ENCODE data around the gene TPH1. TPM values are rescaled to one million over a fixed set of nuclear protein-coding genes. Genes with fewer than 3 reads are reported as not detected.

Gene TPH1
- 0.89 TPM for total RNA-seq

- intact Hi-C loops (cut with DNase I), result no loop called here
- no peak for ATAC-seq
- no peak for DNase-seq (ENCODE audit: low spot score)
These were observed at the start of gene TPH1 for GRCh38 chr11:18046116-18046777. Gene TPH1, minus strand, starts transcription at chr11:18046269. Its CDS starts 5,507 bp downstream, at chr11:18040762.

DNA sequence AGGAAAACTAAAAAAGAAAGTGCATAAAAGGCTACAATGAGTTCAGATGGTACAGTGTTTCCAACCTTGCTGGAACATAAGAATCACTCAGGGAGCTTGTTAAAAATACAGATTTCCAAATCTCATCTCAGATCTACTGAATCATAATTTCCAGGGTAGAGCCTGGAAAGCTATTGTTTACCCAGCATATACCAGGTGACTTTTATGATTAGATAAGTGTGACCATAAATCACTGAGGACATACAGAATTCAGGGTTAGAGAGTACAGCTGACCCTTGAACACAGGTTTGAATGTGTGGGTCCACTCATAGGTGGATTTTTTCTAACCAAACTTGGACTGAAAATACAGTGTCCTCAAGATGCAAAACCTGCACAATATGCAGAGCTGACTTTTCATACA, 47.9 kb upstream of the TPH1 start:
- DNase-seq (ENCODE audit: low spot score) (no peak), ATAC-seq (no peak)
- intact Hi-C loops (cut with DNase I), result no loop called here

DNA sequence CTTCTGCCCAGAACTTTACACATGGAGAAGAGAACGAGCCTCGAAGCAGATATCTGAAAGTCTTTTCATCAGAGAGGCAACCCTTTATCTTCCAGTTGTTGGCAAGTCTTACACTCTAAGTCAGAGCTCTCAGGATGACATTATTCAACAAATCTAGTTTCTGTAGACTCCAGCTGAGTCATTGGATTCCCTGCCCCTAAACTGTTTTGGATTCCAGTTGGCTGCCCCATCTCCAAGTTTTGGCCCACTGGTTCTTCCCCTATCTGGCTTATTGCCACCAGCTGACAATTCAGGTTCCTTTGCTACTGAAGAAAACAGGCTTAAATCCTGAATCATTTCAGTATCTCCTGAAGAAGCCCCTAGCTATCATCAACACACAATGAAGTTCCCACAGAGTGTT, 45.7 kb upstream of the TPH1 start:
- DNase-seq (ENCODE audit: low spot score) (no peak), ATAC-seq (no peak)
- intact Hi-C loops (cut with DNase I), result no loop called here

GRCh38 chr11:18088966-18089365, 42.9 kb upstream of the TPH1 start:
- no peak for DNase-seq (ENCODE audit: low spot score)
- intact Hi-C loops (cut with DNase I), result no loop called here
- ATAC-seq, result no peak

DNA sequence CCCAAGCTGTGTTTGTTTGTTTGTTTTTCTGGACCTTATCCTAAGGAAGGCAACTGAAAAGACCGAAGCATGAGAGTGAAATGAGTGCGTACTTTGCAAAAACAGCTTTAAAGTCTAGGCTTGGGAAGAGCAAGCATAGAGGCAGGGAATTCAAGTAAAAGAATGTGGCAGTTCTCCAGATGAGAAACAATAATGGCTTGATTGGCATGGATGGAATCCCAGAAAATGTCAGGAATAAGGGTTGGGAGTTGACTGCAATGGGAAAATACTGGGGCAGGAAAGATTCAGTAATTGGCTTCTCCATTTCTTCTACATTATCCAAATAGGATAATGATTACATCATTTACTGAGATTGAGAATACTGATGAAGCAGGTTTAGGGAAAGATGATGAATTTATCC, 42.3 kb upstream of the TPH1 start:
- intact Hi-C loops (cut with DNase I), result no loop called here
- DNase-seq (ENCODE audit: low spot score) (no peak), ATAC-seq (no peak)

DNA sequence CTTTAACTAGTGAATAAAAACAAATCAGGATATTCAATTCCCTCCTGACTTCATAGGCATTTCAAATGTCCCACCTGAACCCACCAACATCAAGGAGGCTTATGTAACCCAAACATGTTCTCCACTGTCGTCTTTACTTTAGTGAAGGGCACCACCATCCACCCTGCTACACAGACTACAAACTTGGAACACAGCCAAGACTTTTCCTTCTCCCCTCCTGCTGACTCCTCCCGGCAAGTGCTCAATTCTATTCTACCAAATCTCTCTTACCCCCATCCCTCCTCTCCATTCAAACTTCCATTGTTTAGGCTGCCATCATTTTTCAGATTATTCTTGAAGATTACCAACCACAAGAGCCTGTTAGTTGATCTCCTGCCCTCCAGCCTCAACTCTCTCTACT, 35.5 kb upstream of the TPH1 start:
- DNase-seq (ENCODE audit: low spot score) (no peak), ATAC-seq (no peak)
- intact Hi-C loops (cut with DNase I), result no loop called here

- DNase-seq (ENCODE audit: low spot score) (no peak), ATAC-seq (no peak)
- intact Hi-C loops (cut with DNase I), result no loop called here
These were observed 34.4 kb upstream of the TPH1 start for GRCh38 chr11:18080451-18080850.

DNA sequence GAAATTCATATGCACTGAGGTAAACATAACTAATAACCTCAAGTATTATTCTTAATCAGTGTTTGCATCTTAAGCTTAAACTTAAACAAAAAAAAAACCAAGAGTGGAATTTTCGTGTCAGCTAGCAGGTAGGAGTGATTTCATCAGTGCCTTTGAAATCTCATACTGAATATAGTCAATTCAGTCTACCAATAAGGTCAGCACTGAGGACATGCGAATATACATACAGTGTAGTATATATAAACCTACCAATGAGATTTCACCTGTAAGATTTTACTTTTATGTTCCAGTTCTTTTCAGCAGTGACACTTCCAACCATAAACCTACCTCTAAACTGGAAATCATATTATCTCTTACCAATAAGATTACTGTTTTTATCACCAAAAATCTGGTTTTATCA, 32.8 kb upstream of the TPH1 start:
- ATAC-seq (no peak), DNase-seq (ENCODE audit: low spot score) (no peak)
- intact Hi-C loops (cut with DNase I), result no loop called here

DNA sequence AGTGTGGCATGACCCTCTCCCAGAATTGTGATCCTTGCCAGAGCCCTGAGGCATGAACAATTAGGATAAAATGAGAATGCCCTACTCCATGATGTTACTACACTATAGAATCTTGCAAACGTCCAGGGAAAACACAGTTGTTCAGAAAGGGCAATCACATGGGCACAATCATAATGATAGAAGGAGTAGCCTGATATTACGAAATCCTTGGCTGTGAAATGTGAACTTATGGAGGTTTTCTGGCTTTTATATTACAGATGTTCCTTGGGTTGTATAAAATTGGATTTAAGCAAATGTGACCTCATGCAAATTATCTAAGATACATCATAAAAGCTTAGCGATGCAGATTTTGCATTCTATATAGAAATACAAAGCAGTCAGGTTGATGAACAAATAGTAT, 29.4 kb upstream of the TPH1 start:
- DNase-seq (ENCODE audit: low spot score), result no peak
- intact Hi-C loops (cut with DNase I), result no loop called here
- no peak for ATAC-seq

DNA sequence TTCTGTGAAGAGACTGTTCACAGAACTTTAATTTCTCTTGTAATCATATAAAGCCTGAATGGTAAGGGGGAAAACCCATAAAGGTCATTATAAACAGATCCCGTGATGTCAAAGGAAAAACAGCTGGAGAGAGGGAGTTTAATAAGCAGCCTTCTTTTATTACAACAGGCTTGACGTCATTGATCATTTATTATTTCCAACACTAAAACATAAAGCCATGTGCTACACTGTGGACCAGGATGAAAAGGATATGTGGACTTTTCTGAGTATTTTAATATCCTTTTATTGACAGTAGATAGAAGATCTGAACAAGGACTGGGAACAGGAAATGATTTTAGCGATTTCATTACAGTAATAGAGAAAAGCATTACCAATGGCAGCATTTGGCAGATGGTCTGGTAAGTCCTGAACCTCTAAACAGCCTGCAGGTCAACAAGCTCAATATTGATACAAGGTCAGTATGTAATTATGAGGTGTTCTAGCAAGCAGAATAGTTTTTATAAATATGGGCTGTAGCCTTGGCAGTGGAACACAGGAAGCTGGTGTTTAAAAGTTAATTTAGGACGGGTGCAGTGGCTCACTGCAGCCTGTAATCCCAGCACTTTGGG, 25.1 kb upstream of the TPH1 start:
- ATAC-seq (no peak), DNase-seq (ENCODE audit: low spot score) (no peak)
- intact Hi-C loops (cut with DNase I), result no loop called here

DNA sequence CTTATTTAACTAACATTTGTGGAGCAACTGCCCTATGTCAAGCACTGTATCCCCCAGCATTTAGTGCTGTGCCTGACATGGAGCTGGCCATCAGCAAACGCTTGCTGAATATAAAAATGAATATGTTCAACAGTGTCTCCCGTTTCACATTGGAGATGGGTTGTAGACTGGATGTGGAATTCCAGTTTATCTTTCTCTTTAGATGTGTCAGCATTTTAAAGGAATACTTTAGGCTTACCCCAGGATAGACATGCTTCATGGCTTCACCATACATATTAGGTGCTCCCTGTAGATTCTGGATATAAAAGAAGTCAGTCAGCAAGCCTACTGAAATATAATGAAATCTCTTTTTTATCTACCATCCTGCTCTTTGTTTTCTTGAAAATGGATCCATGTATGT, 21.3 kb upstream of the TPH1 start:
- no peak for DNase-seq (ENCODE audit: low spot score)
- ATAC-seq, result no peak
- intact Hi-C loops (cut with DNase I), result no loop called here

DNA sequence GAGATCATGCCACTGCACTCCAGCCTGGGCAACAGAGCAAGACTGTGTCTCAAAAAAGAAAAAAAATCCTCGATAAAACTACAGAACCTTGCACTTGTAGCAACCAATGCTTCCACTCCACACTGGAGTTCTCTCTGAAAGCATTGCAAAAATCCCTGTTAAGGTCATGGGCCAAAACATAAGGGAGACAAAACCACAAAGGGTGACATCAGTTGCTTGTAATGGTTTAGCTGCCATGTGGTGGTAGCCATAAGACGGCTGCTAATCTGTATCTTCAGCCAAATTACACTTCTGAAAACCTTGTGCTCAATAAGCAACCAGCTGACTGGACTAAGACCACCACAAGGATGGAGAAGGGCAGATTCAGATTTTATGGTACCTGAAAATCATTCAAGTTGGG, 20.6 kb upstream of the TPH1 start:
- ATAC-seq, result no peak
- intact Hi-C loops (cut with DNase I), result no loop called here

DNA sequence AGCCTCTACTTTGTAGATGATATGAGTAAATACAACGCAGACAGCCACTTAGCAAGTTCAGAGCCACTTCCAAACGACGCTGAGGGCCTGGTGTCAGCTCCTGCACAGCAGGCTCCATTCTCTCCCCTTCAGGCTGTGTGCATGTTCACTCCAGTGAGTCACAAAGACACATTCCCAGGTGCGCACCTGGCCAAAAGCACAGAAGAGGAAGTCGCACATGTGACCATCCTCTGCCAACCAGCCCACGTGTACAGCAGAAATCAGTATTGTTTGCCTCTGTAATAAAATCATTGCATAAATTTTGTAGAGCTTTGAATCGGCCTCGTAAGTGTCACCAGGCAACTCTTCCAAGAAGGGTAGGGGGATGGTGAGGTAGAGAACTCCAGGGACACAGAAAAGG, 19.5 kb upstream of the TPH1 start:
- DNase-seq (ENCODE audit: low spot score) (no peak), ATAC-seq (no peak)
- intact Hi-C loops (cut with DNase I), result no loop called here

More for the DNA sequence above, 20.6 kb upstream of the TPH1 start:
- no peak for DNase-seq (ENCODE audit: low spot score)

- intact Hi-C loops (cut with DNase I), result no loop called here
- no peak for DNase-seq (ENCODE audit: low spot score)
- ATAC-seq, result no peak
These were observed 18.5 kb upstream of the TPH1 start for GRCh38 chr11:18064450-18065054.

DNA sequence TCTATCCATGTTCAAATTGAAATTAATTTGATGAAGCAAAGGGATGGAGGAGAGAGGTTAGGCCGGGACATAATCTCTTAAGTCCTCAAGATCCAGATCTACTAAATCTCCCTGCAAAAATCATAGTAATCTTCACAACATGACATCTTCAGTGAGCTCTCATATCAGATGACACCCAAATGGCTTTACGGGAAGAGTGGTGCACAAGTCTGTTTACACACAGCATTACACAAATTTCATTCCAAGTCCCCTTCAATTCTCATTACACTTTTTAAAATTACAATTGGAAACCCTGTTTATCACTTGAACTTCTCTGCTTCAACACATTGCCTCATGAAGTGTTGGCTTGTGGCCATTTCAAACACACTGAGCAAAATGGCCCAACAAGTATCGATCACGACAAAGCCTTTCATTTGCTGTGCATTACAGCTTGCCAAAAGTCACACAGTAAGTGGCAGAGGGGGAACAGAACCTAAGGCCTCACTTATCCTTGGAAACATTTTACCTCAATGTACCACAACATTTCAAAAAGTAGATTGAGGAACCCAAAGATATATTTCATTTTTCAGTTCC, 17.9 kb upstream of the TPH1 start:
- no peak for ATAC-seq
- intact Hi-C loops (cut with DNase I), result no loop called here
- DNase-seq (ENCODE audit: low spot score), result no peak

GRCh38 chr11:18063125-18063524, 17.1 kb upstream of the TPH1 start:
- no peak for ATAC-seq
- intact Hi-C loops (cut with DNase I), result no loop called here

DNA sequence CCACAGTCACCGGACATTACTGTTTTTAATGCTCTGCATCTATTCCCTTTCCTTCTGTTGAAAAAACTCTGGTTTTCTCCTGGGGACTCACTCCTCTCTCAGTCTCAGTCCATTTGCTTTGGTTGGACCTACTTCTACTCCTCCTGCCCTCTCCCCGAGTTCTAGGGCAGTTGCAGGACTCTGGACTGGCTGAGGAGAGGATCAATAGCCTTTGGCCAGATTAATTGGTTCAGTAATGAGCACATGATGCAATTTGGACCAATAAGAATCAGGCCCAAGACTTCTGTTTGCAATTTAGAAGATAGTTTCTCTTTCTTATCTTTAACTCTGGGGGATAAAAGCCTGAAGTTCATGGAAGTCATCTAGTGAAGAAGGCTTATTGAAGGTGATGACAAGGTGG, 15.3 kb upstream of the TPH1 start:
- intact Hi-C loops (cut with DNase I), result no loop called here
- DNase-seq (ENCODE audit: low spot score) (no peak), ATAC-seq (no peak)

More at GRCh38 chr11:18063125-18063524, 17.1 kb upstream of the TPH1 start:
- DNase-seq (ENCODE audit: low spot score), result no peak

DNA sequence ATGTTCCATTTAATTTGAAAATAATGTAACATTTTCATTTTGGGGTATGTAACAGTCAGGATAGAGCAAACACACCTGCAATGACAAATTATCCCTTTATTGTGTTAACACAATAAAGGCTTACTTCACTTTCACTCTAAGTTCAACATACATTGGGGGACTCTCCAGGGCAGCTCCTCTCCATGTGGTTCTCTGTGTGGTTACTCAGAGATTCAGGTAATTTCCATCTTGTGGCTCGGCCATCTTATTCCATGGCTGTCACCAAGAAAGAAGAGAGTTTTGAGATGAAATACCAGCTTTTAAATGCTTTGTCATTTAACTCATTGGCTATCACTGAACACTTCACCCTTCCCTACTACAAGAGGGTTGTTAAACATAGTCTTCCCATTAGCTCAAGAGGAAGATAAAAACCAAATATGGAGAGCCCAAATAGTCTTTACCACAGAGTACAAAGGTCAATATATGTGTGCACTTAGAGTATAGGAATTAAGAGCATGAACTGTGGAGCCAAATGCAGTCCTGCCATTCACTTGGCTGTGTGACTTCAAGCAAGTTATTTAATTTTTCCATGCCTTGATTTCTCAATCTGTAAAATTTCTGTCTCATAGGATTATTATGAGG, 10.6 kb upstream of the TPH1 start:
- DNase-seq (ENCODE audit: low spot score) (no peak), ATAC-seq (no peak)
- intact Hi-C loops (cut with DNase I), result no loop called here

DNA sequence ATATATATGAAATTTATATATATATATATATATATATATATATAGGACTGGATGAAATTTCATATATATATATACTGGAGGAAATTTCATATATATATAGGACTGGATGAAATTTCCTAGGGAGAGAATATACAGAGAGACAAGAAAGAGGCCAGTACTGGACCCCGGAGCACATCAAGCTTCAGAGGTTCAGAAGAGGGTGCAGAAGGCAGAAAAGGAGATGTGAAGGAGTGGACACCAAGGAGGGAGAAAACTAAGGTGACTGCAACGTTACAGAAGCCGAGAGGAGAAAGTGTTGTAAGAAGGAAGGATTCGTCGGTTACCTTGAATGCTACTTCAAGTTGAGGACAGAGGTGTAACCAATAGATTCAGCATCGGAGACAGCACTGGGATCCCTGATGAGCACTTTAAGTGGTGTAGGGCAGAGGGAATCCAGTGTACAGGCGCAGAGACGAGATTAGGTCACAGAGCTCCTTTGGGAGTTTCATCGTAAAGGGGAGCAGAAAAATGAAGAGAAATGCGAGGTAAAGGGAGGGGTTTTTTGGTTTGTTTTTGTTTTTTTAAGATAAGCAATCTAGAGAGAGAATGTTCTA, 8.5 kb upstream of the TPH1 start:
- ATAC-seq (no peak), DNase-seq (ENCODE audit: low spot score) (no peak)
- intact Hi-C loops (cut with DNase I), result no loop called here

GRCh38 chr11:18050848-18051247, 4.8 kb upstream of the TPH1 start:
- intact Hi-C loops (cut with DNase I), result no loop called here
- no peak for ATAC-seq
- DNase-seq (ENCODE audit: low spot score), result no peak

Data from sciatic nerve (tissue), 2 donors.